Mesothelial cell of epicardium (in vitro differentiated cells): ENCODE results near the gene ZNF385A. TPM values are rescaled to one million over a fixed set of nuclear protein-coding genes. Genes with fewer than 3 reads are reported as not detected.
A peak's percentile ranks its signal among the peaks of the same experiment; 100 is the strongest.

Experiments
- DNase-seq, 2 experiments: peaks; one replicate each; pipeline ENCODE4 v3.0.0; 2021; ENCODE audit warnings: low spot score in 2 of 2; ENCODE audit not compliant: unreplicated experiment in 2 of 2
- H3K27ac Mint-ChIP-seq: 2 replicates; pipeline ENCODE4 v1.8.0; 2021; ENCODE audit warnings: mixed read lengths
- H3K27me3 Mint-ChIP-seq: 2 replicates; pipeline ENCODE4 v1.8.0; 2021; ENCODE audit warnings: low read depth, mixed read lengths
- H3K36me3 Mint-ChIP-seq: 2 replicates; pipeline ENCODE4 v1.8.0; 2021; ENCODE audit warnings: mixed read lengths
- H3K4me1 Mint-ChIP-seq: 2 replicates; pipeline ENCODE4 v1.8.0; 2021; ENCODE audit warnings: mixed read lengths
- H3K4me3 Mint-ChIP-seq: 2 replicates; pipeline ENCODE4 v1.8.0; 2021; ENCODE audit warnings: mild to moderate bottlenecking, moderate library complexity, mixed read lengths
- H3K9me3 Mint-ChIP-seq: 2 replicates; pipeline ENCODE4 v1.8.0; 2021; ENCODE audit warnings: mixed read lengths
- CTCF ChIP-seq: fragments of 200-600 bp; sonication (generic); IDR thresholded peaks from one replicate; pipeline ENCODE4 v1.5.0; 2021; ENCODE audit warnings: antibody characterized with exemption; ENCODE audit not compliant: unreplicated experiment
- total RNA-seq: library from RNA; stranded (reverse); gene quantifications from 3 replicates; pipeline ENCODE4 v1.2.1, GENCODE V29; 2021

Gene ZNF385A
- total RNA-seq, 1 donor from 2014 or later, result 35.4 TPM

GRCh38 chr12:54428050-54429013 is 43.8 kb upstream of the ZNF385A start:
- peaks cover 16% of the 10 kb centered on the region for H3K27me3 Mint-ChIP-seq
- no peak overlapping the region for H3K27ac Mint-ChIP-seq
- H3K36me3 Mint-ChIP-seq, result no peaks in the 10 kb centered on the region
- TF ChIP-seq CTCF, result no peak
- no peak for DNase-seq
- H3K4me1 Mint-ChIP-seq, result peaks cover 40% of the 10 kb centered on the region
- H3K9me3 Mint-ChIP-seq, result no peaks in the 10 kb centered on the region
- no peak overlapping the region for H3K4me3 Mint-ChIP-seq

- no peak for TF ChIP-seq CTCF
- no peaks in the 10 kb centered on the region for H3K36me3 Mint-ChIP-seq
- H3K4me1 Mint-ChIP-seq, result peaks cover 34% of the 10 kb centered on the region
- no peak overlapping the region for H3K4me3 Mint-ChIP-seq
- H3K9me3 Mint-ChIP-seq, result no peaks in the 10 kb centered on the region
- peak overlapping the region; percentile 18 for H3K27ac Mint-ChIP-seq
- H3K27me3 Mint-ChIP-seq, result peaks cover 24% of the 10 kb centered on the region
- no peak for DNase-seq
Measured at GRCh38 chr12:54427106-54427505, 42.6 kb upstream of the ZNF385A start.

GRCh38 chr12:54426690-54427089 is 42.2 kb upstream of the ZNF385A start:
- no peaks in the 10 kb centered on the region for H3K9me3 Mint-ChIP-seq
- peak overlapping the region; percentile 18 for H3K27ac Mint-ChIP-seq
- peaks cover 24% of the 10 kb centered on the region for H3K27me3 Mint-ChIP-seq
- H3K4me1 Mint-ChIP-seq, result peaks cover 30% of the 10 kb centered on the region
- no peaks in the 10 kb centered on the region for H3K36me3 Mint-ChIP-seq
- DNase-seq, result no peak
- H3K4me3 Mint-ChIP-seq, result no peak overlapping the region
- no peak for TF ChIP-seq CTCF

- peaks cover 26% of the 10 kb centered on the region for H3K27me3 Mint-ChIP-seq
- no peaks in the 10 kb centered on the region for H3K9me3 Mint-ChIP-seq
- peaks cover 29% of the 10 kb centered on the region for H3K4me1 Mint-ChIP-seq
- no peak overlapping the region for H3K4me3 Mint-ChIP-seq
- DNase-seq, result no peak
- H3K36me3 Mint-ChIP-seq, result no peaks in the 10 kb centered on the region
- TF ChIP-seq CTCF, result no peak
- H3K27ac Mint-ChIP-seq, result no peak overlapping the region
Measured at GRCh38 chr12:54425702-54426101, 41.2 kb upstream of the ZNF385A start.

- Mint-ChIP-seq H3K9me3 (no peaks in the 10 kb centered on the region), H3K4me1 (peaks cover 38% of the 10 kb centered on the region), H3K27ac (no peak overlapping the region), H3K4me3 (no peak overlapping the region), H3K27me3 (peaks cover 26% of the 10 kb centered on the region), H3K36me3 (no peaks in the 10 kb centered on the region)
- no peak for TF ChIP-seq CTCF
- DNase-seq, result no peak
Measured at GRCh38 chr12:54424224-54424623, 39.7 kb upstream of the ZNF385A start.
